ENCODE measurements around the gene PRSS36. TPM values are rescaled to one million over a fixed set of nuclear protein-coding genes. Genes with fewer than 3 reads are reported as not detected.

The PRSS36 gene
- total RNA-seq, 2 donors from 2014 or later, result 1.3 to 1.9 TPM

GRCh38 chr16:31127182-31127581, 22.7 kb downstream of the PRSS36 start:
- no peak for TF ChIP-seq CTCF (IDR thresholded peaks at IDR 0.05)
- Histone ChIP-seq H3K4me3 (no peak overlapping the region), H3K36me3 (peaks cover 83% of the 10 kb centered on the region), H3K9me3 (no peaks in the 10 kb centered on the region), H3K4me1 (peaks cover 0 to 21% of the 10 kb centered on the region in 2 donors), H3K27ac (no peak overlapping the region), H3K27me3 (no peaks in the 10 kb centered on the region)
- DNase-seq (ENCODE audit: low spot score), result no peak

- DNase-seq (ENCODE audit: low spot score), result no peak
- Histone ChIP-seq H3K27ac (no peak overlapping the region), H3K4me3 (no peak overlapping the region), H3K27me3 (no peaks in the 10 kb centered on the region), H3K36me3 (peaks cover 83% of the 10 kb centered on the region), H3K4me1 (peaks cover 0 to 21% of the 10 kb centered on the region in 2 donors), H3K9me3 (no peaks in the 10 kb centered on the region)
- TF ChIP-seq CTCF (IDR thresholded peaks at IDR 0.05), result no peak
These were observed 24.0 kb downstream of the PRSS36 start for GRCh38 chr16:31125844-31126243.

GRCh38 chr16:31120129-31120528, 29.7 kb downstream of the PRSS36 start:
- peaks cover 62% of the 10 kb centered on the region for H3K36me3 ChIP-seq
- no peak for TF ChIP-seq CTCF (IDR thresholded peaks at IDR 0.05)
- no peak overlapping the region for H3K4me3 ChIP-seq
- H3K9me3 ChIP-seq, result no peaks in the 10 kb centered on the region
- peaks cover 0 to 28% of the 10 kb centered on the region in 2 donors for H3K4me1 ChIP-seq
- H3K27ac ChIP-seq, result no peak overlapping the region
- DNase-seq (ENCODE audit: low spot score), result no peak
- no peaks in the 10 kb centered on the region for H3K27me3 ChIP-seq

GRCh38 chr16:31118223-31119155, 31.4 kb downstream of the PRSS36 start:
- no peak for DNase-seq (ENCODE audit: low spot score)
- no peak for TF ChIP-seq CTCF (IDR thresholded peaks at IDR 0.05)
- H3K4me1 ChIP-seq, result peaks cover 0 to 36% of the 10 kb centered on the region in 2 donors
- H3K27me3 ChIP-seq, result no peaks in the 10 kb centered on the region
- peak overlapping the region; percentile 93 to 99 for H3K27ac ChIP-seq
- H3K9me3 ChIP-seq, result no peaks in the 10 kb centered on the region
- H3K36me3 ChIP-seq, result peaks cover 47% of the 10 kb centered on the region
- peak overlapping the region; percentile 80 to 86 for H3K4me3 ChIP-seq

- H3K9me3 ChIP-seq, result no peaks in the 10 kb centered on the region
- no peaks in the 10 kb centered on the region for H3K27me3 ChIP-seq
- peak within 1 kb of the TSS; percentile 80 to 86 for H3K4me3 ChIP-seq
- peak within 1 kb of the TSS; percentile 93 to 99 for H3K27ac ChIP-seq
- no peak for TF ChIP-seq CTCF (IDR thresholded peaks at IDR 0.05)
- peaks cover 0 to 45% of the 10 kb centered on the region in 2 donors for H3K4me1 ChIP-seq
- peaks cover 39% of the 10 kb centered on the region for H3K36me3 ChIP-seq
- peak; percentile 99 for DNase-seq (ENCODE audit: low spot score)
These were observed 32.3 kb downstream of the PRSS36 start, which contains the start of gene KAT8 for GRCh38 chr16:31117384-31118222. KAT8 (plus strand) TSS chr16:31117664; CDS start chr16:31117682, 18 bp downstream.
